Subcutaneous adipose tissue (tissue), 4 donors: ENCODE measurements around the gene HTRA2. TPM values are rescaled to one million over a fixed set of nuclear protein-coding genes. Genes with fewer than 3 reads are reported as not detected.

Experiments used
- total RNA-seq, 4 donors: library from RNA; depleted of rRNA; stranded (reverse); fragments of >200 nt; gene quantifications; one replicate each; pipeline ENCODE4 v1.1.0, GENCODE V29; 2016
- TF ChIP-seq, protein P1 (sequence below): fragments of 450-650 bp; IDR thresholded peaks from one replicate; pipeline ENCODE4 v1.5.1; 2016; ENCODE audit warnings: low read depth, mild to moderate bottlenecking, control low read depth, antibody characterized with exemption, moderate library complexity

The HTRA2 gene
- total RNA-seq, 4 donors from 2014 or later: 15.2 to 43.8 (median 42.9) TPM

DNA sequence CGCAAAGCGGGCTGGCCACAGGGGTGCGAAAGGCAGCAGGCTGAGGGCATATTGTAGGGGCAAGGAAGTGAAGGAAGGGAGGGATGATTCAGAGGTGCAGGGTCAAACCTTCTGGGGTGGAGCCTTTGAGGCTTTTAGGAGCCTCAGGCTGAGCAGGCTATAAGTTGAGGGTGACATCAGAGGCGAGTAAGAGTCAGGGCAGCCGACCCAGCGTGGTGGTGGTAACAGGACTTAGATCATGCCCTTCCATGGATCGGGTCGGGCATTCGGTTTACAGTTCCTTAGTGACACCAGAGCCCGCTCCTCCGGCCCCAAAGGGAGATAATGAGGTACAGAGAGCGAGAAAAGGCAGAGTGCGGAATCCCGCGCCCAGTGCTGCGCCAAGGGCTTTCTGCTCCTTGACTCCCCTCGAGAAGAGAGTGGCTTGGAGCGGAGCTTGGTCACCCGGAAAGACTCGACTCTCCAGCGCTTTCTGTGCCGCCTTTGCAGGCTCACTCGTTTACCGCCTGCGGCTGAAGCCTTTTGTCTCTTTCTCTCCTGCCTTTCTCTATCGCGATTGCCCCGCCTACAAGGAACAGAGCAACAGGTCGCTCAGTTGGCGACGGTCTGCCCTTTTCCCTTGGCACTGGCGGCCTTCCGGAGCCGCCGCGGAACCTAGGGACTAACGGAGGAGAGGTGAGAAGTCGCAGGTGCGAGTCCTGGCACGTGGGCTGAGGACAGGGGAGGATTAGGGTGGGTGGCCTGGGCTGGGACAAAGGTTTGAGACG, 31.1 kb upstream of the HTRA2 start:
- TF ChIP-seq, protein P1, sequence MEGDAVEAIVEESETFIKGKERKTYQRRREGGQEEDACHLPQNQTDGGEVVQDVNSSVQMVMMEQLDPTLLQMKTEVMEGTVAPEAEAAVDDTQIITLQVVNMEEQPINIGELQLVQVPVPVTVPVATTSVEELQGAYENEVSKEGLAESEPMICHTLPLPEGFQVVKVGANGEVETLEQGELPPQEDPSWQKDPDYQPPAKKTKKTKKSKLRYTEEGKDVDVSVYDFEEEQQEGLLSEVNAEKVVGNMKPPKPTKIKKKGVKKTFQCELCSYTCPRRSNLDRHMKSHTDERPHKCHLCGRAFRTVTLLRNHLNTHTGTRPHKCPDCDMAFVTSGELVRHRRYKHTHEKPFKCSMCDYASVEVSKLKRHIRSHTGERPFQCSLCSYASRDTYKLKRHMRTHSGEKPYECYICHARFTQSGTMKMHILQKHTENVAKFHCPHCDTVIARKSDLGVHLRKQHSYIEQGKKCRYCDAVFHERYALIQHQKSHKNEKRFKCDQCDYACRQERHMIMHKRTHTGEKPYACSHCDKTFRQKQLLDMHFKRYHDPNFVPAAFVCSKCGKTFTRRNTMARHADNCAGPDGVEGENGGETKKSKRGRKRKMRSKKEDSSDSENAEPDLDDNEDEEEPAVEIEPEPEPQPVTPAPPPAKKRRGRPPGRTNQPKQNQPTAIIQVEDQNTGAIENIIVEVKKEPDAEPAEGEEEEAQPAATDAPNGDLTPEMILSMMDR: no peak

DNA sequence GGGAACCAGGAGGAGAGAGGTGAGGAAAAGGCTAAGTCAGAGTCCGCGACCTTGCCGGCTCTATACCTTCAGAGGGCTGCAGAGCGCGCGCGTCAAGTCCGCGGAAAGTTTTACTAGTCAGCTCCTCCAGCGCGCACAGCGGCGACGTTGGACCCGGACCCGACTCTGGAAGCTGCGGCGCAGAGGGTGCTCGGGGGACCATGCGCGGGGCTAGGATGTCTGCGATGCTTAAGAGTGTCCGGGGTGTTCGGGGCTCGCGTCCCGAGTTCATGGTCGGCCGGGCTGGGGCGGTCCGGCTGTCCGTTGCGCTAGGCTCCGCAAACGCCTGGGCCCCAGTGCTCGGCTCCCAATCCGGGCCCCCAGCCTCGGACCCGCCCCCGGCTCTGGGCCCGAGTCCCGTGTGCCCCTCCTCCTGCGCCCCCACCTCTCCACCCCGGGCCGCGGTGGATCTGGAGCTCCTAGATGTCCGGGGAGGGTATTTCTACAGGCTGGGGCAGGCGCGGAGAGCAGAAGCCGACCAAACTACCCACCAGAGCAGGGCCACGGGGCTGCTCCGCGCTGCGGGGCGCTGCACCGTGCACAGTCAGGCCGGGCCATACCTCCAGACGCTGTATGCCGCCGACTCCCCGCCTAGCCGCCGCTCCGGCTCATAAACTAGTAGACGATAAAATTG, 30.3 kb upstream of the HTRA2 start, which contains the start of gene LBX2:
Gene LBX2 (minus strand): TSS at position 337 of the 673 bp plus-strand sequence. CDS start 66 bp downstream, at position 271.
- TF ChIP-seq, protein P1: no peak

DNA sequence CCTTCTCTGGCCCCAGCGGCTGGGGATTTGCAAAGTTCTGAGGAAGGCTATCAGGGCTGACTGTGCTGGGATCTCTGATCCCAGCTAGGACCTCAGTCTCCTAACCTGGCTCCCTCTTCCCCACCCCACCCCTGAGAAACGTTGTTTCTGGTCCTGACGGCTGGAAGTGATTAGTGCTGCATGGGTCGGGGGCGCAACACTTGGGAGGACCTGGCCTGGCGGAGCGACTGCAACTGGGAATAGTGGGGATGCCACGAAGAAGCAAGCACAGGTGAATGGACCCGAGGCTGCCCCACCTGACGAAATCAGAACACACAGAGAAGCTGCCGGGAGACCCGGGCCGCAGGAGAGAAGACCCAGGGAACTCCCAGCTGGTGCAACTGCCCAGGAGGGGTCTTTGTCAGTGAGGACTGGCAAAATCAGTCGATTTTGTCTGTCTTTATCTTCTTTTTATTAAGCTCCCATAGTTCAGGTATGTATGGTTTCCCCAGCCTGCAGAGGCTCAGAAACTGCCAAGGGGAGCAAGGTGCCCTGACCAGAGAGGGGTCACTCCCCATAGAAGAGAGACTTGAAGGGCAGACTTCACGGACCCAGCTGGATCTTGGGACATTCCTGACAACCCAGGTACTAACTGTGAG, 29.7 kb upstream of the HTRA2 start:
- TF ChIP-seq, protein P1: no peak

DNA sequence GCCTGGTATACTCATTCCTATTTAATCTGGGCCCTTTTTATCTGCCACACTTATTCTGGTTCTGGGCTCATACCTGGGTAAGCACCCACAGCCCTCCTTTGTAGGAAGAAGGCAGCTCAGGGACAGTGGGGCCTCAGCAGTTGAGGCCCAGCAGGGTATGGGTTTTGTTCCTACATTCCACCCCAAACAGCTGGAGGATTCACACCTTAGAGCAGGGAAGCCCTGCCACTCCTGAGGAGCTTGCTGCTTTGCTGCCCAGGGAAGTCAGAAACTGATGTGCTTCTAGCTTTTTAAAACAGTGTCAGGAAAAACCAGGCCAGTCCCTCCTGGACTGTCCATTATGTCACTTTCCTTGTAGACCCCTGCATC, 29.2 kb upstream of the HTRA2 start:
- TF ChIP-seq, protein P1: no peak

DNA sequence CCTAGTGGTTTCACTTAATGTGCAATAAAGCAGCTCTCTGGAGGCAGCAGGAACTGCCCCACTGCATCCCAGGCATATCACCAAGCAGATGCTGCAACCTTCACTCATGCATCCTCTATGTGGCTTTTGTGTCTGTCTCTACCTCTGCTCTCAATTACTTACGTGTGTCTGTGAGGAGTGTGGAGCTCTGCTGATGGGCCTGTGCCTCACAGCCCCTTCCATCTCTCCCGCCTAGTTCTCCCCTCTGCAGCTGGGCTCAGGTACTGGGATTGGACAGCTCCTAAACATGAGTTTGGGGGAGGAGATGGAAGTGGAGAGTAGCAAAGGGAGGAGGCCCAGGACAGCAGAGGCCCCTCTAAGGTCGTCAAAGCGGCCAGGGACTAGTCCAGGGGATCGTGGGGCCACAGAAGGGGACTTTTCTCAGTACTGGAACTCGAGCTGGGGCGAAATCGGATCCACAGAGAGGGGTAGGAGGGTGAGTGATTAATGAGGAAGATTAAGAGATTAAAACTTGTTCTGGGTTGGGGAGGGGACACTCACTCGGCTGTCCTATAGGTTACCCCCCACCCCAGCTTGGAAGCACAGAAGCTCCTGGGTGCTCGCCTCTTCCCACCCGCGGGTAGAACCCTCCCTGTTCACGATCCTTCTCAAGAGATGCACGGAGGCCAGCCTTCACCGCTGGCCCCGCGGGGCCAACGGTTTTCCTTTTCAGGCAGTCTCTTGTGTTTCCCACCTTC, 28.2 kb upstream of the HTRA2 start:
- TF ChIP-seq, protein P1: no peak

DNA sequence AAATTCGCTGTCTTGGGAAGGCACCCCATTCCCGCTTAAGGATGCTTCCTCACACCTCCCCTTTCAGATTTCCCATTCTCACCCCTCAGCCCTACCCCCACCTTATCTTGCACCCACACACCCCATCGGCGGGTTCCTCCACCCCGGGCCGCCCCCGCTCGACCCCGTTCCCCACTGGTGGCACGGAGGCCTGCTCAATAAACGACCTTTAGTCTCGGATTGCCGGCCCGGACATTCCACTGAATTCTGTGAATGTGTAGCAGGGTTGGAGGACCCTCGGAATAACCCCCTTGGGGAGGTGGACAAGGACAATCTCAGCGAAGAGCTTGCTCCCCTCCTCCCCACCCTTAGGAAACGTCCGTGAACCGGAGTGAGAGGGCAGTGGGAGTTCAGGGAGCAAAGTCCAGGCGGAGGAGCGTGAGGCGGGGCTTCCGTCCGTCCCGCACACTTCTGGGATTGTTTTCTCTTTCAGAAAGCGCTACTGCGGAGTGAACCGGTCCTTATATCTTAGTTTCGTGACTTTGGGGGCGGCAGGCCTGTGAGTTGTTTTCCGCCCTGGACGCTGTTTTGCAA, 27.5 kb upstream of the HTRA2 start:
- TF ChIP-seq, protein P1: no peak
